ENCODE data around the gene FCN1.

FCN1 gene

GRCh38 chr9:134885679-134886412 is 31.9 kb downstream of the FCN1 start:
- Histone ChIP-seq H3K4me2 (ENCODE audit: low read depth, low read length, poor library complexity, severe bottlenecking) (no peak overlapping the region), H3K27me3 (ENCODE audit: low read length) (no peaks in the 10 kb centered on the region), H3K36me3 (ENCODE audit: low read length) (no peaks in the 10 kb centered on the region), H3K79me2 (ENCODE audit: insufficient read depth, low read length) (no peaks in the 10 kb centered on the region), H3F3A (ENCODE audit: insufficient read depth) (peaks cover 12% of the 10 kb centered on the region), H3K27ac (ENCODE audit: low read depth, low read length) (no peak overlapping the region), H3K4me3 (ENCODE audit: insufficient read depth, low read length, poor library complexity, severe bottlenecking) (no peak overlapping the region), H3K9me3 (ENCODE audit: insufficient read depth, low read length) (no peaks in the 10 kb centered on the region), H4K20me1 (ENCODE audit: low read depth, low read length) (no peaks in the 10 kb centered on the region), H3K9ac (ENCODE audit: low read length) (no peak overlapping the region), H3K9me2 (replicated peaks; ENCODE audit: insufficient read depth, low read length) (no peaks in the 10 kb centered on the region), H2AFZ (ENCODE audit: low read depth, low read length, severe bottlenecking) (no peak overlapping the region)
- TF ChIP-seq EZH2phosphoT487 (conservative IDR thresholded peaks at IDR 0.05; ENCODE audit: low read length) (no peak), CTCF (IDR thresholded peaks at IDR 0.05; ENCODE audit: insufficient read depth, low read length, poor library complexity, severe bottlenecking) (no peak)

GRCh38 chr9:134885001-134885678 is 32.6 kb downstream of the FCN1 start:
- TF ChIP-seq EZH2phosphoT487 (conservative IDR thresholded peaks at IDR 0.05; ENCODE audit: low read length), result no peak
- Histone ChIP-seq H3K4me2 (ENCODE audit: low read depth, low read length, poor library complexity, severe bottlenecking) (no peak overlapping the region), H3F3A (ENCODE audit: insufficient read depth) (peaks cover 8% of the 10 kb centered on the region), H3K9me2 (replicated peaks; ENCODE audit: insufficient read depth, low read length) (no peaks in the 10 kb centered on the region), H2AFZ (ENCODE audit: low read depth, low read length, severe bottlenecking) (no peak overlapping the region), H3K36me3 (ENCODE audit: low read length) (no peaks in the 10 kb centered on the region), H3K27me3 (ENCODE audit: low read length) (no peaks in the 10 kb centered on the region), H4K20me1 (ENCODE audit: low read depth, low read length) (no peaks in the 10 kb centered on the region), H3K9me3 (ENCODE audit: insufficient read depth, low read length) (no peaks in the 10 kb centered on the region), H3K9ac (ENCODE audit: low read length) (no peak overlapping the region), H3K4me3 (ENCODE audit: insufficient read depth, low read length, poor library complexity, severe bottlenecking) (no peak overlapping the region), H3K27ac (ENCODE audit: low read depth, low read length) (no peak overlapping the region), H3K79me2 (ENCODE audit: insufficient read depth, low read length) (no peaks in the 10 kb centered on the region)

- Histone ChIP-seq H3K4me2 (ENCODE audit: low read depth, low read length, poor library complexity, severe bottlenecking) (no peak overlapping the region), H4K20me1 (ENCODE audit: low read depth, low read length) (no peaks in the 10 kb centered on the region), H2AFZ (ENCODE audit: low read depth, low read length, severe bottlenecking) (no peak overlapping the region), H3K9me3 (ENCODE audit: insufficient read depth, low read length) (no peaks in the 10 kb centered on the region), H3K27me3 (ENCODE audit: low read length) (no peaks in the 10 kb centered on the region), H3K79me2 (ENCODE audit: insufficient read depth, low read length) (no peaks in the 10 kb centered on the region), H3K36me3 (ENCODE audit: low read length) (no peaks in the 10 kb centered on the region), H3K9ac (ENCODE audit: low read length) (no peak overlapping the region), H3K27ac (ENCODE audit: low read depth, low read length) (no peak overlapping the region), H3K9me2 (replicated peaks; ENCODE audit: insufficient read depth, low read length) (no peaks in the 10 kb centered on the region), H3F3A (ENCODE audit: insufficient read depth) (peaks cover 6% of the 10 kb centered on the region; the same call in 1 of the 2 replicates), H3K4me3 (ENCODE audit: insufficient read depth, low read length, poor library complexity, severe bottlenecking) (no peak overlapping the region)
- TF ChIP-seq EZH2phosphoT487 (conservative IDR thresholded peaks at IDR 0.05; ENCODE audit: low read length), result no peak
- no peak for TF ChIP-seq CTCF (IDR thresholded peaks at IDR 0.05; ENCODE audit: insufficient read depth, low read length, poor library complexity, severe bottlenecking)
Observed at GRCh38 chr9:134884492-134884891, 33.2 kb downstream of the FCN1 start.

All from SU-DHL-6 (cell line).